HG02884 (cell line): ENCODE measurements around the gene AKAP17A.
"Not testable (repeated sequence)": the region's sequence is repeated elsewhere in the genome, so short reads cannot be mapped to it uniquely, and the experiment has no call there.

ENCODE experiments used
- ATAC-seq: cut with Tn5 transposase; IDR thresholded peaks from one replicate; pipeline ENCODE4 v1.9.1; 2021; ENCODE audit warnings: mild to moderate bottlenecking, moderate library complexity; ENCODE audit not compliant: unreplicated experiment

AKAP17A gene, protein sequence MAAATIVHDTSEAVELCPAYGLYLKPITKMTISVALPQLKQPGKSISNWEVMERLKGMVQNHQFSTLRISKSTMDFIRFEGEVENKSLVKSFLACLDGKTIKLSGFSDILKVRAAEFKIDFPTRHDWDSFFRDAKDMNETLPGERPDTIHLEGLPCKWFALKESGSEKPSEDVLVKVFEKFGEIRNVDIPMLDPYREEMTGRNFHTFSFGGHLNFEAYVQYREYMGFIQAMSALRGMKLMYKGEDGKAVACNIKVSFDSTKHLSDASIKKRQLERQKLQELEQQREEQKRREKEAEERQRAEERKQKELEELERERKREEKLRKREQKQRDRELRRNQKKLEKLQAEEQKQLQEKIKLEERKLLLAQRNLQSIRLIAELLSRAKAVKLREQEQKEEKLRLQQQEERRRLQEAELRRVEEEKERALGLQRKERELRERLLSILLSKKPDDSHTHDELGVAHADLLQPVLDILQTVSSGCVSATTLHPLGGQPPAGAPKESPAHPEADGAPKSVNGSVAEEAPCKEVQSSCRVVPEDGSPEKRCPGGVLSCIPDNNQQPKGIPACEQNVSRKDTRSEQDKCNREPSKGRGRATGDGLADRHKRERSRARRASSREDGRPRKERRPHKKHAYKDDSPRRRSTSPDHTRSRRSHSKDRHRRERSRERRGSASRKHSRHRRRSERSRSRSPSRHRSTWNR

DNA sequence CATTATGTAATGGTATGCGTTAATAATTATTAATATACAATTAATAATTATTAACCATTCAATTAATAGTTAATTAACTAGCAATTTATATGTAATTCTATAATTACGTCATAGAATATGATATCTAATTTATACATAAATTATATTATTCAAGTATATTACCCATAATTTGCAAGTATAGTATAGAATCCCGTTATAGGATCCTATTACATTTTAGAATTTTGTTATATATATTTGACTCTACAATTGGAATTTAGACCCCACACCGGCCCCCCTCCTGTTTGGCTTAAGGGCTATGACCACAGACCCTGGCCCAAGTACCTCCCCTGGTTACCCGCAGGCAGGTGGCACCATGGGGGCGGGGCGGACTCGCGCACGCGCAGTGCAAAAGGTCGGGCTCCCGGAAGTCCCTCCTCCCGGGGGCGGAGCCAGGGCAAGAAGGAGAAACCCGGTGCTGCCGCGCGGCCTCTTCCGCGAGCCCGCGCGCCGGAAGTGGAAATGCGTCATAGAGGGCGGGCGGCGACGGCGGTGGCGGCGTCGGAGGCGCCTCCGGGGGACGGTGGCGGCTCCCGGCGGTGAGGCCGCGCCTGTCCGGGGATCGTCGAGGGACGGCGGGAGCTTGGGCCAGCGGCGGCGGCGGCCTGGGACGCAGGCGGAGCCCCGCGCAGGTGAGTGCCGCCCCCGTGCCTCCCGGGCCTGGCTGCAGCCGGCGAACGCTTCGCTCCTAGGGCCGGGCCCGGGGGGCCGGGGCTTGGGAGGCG lies at the start of gene AKAP17A:
Gene AKAP17A, plus strand, starts transcription at position 503 of the 761 bp plus-strand sequence. CDS start 1,859 bp downstream, outside the sequence.
- ATAC-seq, result peak; percentile 74

- ATAC-seq, result no peak
Measured at GRCh38 chrX:1542994-1543725, 48.2 kb upstream of the AKAP17A start.

GRCh38 chrX:1545776-1546408 lies 45.5 kb upstream of the AKAP17A start:
- ATAC-seq, result no peak

GRCh38 chrX:1546691-1547251 lies 44.6 kb upstream of the AKAP17A start:
- ATAC-seq, result no peak

- ATAC-seq, result no peak
Measured at GRCh38 chrX:1551959-1552546, 39.4 kb upstream of the AKAP17A start.

DNA sequence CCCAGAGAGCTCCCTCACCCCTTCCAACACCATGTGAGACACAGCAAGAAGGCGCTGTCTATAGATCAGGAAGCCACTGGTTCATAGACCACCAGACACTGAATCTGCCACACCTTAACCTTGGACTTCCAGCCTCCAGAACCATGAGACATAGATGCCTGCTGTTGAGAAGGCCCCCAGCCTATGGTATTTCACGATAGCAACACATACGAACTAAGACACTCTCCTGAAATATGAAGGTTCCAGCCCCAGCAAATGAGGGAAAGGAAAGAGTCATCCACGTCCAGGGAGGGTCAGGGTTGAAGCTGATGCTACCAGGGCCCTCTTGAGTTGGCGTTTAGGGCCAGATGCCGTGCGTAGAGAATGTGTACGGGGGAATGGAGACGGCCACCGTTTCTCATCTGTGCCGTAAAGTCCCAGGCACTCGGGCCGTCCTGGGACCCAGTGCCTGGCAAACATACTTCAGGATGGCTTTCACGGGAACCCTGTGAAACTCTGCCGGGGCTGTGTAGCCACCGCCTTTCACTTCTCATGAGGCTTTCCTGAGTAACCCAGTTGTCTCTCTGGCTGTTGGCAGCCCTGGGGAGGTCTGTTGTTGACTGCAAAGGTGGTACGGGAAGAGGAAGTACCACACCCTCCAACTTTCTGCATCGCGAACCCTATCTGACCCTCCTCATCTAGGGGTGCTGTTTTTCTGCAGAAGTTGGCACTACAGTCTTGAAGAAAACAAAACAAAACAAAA lies 36.8 kb upstream of the AKAP17A start:
- ATAC-seq, result no peak

DNA sequence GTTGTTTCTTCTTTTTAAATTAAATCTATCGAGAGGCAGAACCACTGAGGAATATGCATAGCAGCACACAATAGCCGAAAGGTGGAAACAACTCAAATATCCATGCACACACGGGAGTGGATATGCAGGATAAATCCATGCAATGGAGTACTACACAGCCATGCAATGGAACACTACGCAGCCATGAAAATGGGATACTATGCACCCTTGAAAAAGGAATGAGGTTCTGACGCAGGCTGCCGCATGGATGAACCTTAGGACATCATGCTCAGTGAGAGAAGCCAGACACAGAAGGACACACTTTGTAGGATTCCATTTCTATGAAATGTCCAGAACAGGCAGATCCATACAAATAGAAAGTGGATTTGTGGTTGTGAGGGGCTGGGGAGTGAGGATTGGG lies 36.0 kb upstream of the AKAP17A start:
- no peak for ATAC-seq

- not testable (repeated sequence) for ATAC-seq
Measured at GRCh38 chrX:1557442-1557841, 34.0 kb upstream of the AKAP17A start.

- ATAC-seq, result no peak
Measured at GRCh38 chrX:1558761-1559468, 32.5 kb upstream of the AKAP17A start.

DNA sequence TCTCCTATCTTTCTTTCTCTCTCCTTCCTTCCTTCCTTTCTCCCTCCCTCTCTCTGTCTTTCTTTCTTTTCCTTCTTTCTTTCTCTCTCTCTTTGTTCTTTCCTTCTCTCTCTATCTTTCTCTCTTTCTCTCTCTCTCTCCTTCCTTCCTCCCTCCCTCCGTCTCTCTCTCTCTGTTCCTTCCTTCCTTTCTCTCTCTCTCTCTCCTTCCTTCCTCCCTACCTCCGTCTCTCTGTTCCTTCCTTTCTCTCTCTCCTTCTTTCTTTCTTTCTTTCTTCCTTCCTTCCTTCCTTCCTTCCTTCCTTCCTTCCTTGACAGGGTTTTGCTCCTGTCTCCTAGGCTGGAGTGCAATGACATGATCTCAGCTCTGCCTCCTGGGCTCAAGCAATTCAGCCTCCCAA lies 30.2 kb upstream of the AKAP17A start:
- ATAC-seq, result no peak

DNA sequence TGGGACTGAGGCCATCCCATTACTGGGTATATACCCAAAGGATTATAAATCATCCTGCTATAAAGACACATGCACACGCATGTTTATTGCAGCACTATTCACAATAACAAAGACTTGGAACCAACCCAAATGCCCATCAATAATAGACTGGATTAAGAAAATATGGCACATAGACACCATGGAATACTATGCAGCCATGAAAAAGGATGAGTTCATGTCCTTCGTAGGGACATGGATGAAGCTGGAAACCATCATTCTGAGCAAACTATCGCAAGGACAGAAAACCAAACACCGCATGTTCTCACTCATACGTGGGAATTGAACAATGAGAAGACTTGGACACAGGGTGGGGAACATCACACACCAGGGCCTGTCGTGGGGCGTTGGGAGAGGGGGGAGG lies 27.3 kb upstream of the AKAP17A start:
- not testable (repeated sequence) for ATAC-seq

DNA sequence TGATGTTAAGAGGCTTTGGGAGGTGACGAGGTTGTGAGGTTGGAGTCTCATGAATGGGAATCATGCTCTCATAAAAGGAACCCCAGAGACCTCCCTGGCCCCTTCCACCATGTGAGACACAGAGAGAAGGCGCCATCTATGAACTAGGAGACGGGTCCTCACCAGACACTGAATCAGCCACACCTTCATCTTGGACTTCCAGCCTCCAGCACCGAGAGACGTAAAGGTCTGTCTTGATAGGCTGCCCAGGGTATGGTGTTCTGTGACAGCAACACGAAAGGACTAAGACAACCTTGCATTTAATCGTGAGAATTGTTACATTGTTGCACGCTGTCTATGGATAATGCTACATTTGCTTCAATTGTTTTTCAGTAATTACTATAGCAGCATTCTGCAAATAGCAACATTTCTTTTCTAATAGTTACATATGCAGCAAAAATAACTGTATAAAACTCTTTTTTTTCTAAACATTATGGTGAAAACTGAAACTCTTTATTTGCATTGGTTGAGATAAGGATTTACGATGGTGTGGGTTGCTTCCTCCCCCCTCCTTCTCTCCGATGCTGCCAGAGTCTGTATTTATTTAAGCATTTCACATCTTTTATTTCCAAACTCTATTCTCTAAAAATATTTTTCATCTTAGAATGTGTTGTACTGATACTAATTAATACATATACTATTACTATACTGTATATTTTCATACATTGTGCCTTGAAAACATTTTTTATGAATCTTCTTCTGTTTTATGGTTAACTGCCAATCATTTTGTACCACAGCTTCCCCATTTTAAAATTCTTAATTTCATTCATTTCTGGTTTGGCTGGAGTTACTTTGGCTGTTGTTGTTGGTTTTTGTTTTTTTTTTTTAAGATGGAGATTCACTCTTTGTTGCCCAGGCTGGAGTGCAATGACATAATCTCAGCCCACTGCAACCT lies 26.4 kb upstream of the AKAP17A start:
- peak; percentile 54 for ATAC-seq

DNA sequence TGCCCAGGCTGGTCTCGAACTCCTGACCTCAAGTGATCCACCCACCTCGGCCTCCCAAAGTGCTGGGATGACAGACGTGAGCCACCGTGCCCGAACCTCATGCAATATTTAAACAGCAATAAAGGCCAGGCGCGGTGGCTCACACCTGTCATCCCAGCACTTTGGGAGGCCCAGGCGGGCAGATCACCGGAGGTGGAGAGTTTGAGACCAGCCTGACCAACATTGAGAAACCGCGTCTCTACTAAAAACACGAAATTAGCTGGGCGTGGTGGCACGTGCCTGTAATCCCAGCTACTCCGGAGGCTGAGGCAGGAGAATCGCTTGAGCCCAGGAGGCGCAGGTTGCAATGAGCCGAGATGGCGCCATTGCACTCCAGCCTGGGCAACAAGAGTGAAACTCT lies 17.2 kb upstream of the AKAP17A start:
- not testable (repeated sequence) for ATAC-seq

- ATAC-seq, result no peak
Measured at GRCh38 chrX:1576201-1576992, 15.0 kb upstream of the AKAP17A start.

- no peak for ATAC-seq
Measured at GRCh38 chrX:1577845-1578244, 13.6 kb upstream of the AKAP17A start.

DNA sequence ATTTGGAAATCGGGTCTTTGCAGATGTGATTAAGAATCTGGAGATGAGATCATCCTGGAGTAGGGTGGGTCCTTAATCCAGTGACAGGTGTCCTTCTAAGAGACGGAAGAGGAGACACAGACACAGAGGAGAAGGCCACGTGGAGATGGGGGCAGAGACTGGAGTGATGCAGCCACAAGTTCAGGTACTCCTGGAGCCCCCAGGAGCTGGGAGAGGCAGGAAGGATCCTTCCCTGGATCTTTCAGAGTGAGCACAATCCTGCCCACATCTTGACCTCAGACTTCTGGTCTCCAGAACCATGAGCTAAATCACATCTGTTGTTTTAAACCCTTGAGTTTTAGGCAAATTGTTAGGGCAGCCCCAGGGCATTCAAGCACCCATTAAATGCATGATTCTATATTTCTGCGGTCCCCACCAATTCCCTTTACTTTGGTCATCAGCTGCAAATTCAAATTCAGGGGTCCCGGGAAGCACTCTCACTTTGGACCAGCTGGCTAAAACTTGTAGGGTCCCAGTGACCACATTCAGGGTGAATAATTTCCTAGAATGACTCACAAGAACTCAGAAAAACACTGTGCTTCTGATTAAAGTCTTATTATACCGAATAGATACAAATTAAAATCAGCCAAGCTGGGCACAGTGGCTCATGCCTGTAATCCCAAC lies 12.8 kb upstream of the AKAP17A start:
- ATAC-seq, result no peak
